HG03175 (cell line): ENCODE data around the gene HOXB5.

Experiments
- ATAC-seq: cut with Tn5 transposase; IDR thresholded peaks from one replicate; pipeline ENCODE4 v1.9.1; 2021; ENCODE audit warnings: mild to moderate bottlenecking, moderate library complexity; ENCODE audit not compliant: unreplicated experiment

The HOXB5 gene

DNA sequence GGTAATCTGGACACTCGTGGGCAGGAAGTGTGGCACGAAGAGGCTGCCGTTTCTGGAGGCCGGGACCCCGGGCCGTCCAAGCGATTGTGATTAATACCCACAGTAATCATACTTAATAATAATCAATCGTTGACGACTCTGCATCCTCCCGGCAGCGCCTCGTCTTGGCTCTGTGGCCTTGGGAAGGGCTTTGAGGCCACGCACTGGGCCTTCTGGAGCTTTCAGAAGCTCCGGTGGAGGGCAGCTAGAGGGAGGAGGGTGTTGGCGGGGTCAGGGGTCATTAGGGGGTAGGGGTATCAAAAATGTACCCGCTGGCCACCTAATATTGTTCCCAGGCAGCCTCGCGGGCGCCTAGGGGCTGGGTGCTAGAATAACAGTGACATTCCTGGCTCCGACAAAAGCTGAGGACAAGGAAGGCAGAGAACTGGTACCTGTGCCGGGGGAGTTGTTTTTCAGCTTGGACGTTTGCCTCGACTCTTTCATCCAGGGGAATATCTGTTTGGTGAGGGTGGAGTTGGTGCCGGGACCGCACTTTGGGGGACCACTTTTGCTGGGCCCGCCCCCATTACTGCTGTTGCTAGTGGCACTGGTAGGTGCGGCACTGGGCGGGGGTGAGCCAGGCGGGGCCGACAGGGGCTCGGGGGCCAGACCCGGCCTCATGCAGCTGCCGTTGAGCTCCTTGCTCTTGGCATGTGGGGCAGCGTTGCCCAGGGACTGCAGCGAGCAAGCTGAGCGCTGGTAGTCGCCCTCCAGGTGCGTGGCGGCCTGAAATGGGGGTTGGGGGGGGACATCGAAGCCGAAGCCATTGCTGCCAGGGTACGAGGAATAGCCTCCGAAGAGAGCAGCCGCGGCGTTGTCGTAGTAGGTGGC lies 41.7 kb downstream of the HOXB5 start:
- ATAC-seq: no peak

DNA sequence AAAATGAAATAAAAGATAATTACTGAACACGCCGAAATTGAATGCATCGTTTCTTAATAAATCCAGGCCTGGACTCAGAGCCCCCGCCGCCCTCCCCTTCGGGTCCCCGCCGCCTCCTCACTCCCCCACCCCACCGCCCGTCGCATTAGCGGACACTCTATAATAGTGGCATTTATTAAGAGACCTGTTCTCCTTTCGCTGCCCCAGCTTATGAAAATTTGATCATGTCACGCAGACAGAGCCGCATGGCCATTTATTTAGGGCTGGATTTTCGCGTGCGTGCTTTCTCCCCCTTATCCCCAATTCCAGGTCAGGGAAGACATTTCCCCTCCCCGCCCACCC lies 42.4 kb downstream of the HOXB5 start:
- no peak for ATAC-seq

DNA sequence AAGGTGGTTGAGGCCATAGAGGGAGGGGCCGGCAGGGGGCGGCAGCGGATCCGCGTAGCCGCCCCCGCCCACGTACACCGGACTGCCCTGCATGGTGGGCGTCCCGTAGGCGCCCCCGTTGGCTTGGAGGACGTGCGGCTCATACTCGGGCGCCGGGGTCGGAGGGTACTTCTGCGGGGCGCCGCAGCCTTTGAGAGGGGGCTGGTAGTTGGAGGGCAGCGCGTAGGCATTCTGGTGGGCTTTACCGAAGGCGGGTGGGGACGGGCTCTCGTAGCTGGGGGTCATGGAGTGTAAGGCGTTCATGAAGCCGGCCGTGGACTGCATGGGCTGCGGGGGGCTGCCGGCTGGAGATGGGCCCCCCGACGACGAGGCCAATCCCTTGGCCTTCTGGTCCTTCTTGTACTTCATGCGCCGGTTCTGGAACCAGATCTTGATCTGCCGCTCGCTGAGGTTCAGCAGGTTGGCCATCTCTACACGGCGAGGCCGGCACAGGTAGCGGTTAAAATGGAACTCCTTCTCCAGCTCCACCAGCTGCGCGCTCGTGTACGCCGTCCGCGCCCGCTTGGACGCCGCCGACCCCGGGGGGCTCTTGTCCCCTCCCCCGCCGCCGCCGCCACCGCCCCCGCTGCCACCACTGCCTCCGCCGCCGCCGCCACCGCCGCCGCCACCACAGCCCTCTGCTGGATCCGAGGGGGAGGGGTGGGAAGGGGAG lies 42.9 kb downstream of the HOXB5 start:
- ATAC-seq: no peak

DNA sequence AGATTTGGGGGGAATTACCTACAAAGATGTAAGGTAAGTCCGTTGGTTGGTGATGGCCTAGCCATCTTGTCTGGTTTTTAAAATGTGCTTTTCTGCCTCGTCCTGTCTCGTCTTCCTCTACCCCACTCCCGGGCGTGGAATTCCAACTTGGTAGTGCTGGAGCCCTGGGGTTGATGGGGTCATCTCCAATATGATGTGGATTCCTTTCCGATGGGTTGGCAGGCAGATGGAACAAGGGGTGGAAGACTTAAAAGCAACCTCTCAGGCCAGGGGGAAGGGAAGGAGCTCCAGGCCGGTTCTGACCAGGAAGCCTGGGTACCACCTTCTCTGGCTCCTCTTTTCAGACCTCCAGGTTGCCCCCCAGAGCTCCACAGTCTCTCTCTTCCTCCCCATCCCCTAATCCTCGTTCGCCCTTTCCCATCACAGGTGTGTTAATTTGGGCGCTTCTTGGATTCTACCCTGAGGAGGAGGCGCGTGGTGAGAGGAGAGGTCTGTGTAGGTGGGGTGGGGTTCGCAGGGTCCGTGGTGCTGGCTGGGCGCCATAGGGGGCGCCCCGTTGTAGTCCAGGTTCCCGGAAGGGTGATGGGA lies 43.6 kb downstream of the HOXB5 start:
- ATAC-seq: no peak

DNA sequence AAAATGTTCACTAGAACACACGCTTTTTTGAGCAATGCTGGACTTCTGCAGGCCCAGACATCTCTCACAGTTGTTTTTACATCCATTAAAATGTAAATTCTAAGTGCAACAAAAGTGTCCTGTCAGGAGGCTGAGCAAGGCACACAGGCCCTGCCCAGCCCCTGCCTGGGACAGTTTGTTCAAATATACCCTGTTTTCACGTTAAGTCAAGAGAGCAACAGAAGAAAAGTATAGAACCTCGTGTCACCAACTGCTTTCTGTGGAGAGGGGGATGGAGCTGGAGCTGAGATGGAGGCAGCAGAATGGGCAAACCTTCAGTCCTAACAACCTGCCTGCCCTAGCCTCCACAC lies 44.3 kb downstream of the HOXB5 start:
- ATAC-seq: no peak

DNA sequence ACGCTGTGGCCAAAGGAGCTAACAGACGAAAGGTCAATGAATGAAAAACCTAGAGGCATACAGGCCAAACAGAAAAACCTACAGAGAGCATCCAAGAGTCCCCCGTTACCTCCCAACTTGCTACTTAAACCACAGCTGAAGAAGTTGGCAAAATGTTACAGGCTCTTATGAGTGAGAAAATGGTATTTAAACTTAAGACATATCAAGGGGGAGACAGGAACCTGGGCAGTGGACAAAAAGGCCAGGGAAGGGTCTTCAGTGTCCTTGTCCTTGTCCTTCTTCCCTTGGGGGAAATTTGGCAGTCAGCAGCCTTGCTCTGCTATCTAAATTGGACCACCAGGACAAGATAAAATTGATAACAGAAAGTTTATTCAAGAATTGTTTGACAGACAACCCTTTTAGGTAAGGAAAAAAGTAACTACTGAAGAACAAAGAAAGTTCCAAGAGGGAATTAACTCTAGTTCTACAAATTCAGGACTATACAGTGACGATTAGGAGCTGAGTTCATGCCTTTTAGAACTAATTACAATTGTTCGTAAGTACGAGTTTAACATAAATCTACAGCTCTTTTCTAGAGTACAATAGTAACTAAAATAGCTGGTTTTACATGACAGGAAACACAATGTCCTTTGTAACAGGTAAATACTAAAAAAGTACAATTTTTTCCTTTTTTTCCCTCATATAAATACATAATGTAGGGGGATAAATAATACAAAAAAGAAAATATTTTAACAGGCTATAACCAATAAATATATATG lies 44.9 kb downstream of the HOXB5 start:
- ATAC-seq: no peak

DNA sequence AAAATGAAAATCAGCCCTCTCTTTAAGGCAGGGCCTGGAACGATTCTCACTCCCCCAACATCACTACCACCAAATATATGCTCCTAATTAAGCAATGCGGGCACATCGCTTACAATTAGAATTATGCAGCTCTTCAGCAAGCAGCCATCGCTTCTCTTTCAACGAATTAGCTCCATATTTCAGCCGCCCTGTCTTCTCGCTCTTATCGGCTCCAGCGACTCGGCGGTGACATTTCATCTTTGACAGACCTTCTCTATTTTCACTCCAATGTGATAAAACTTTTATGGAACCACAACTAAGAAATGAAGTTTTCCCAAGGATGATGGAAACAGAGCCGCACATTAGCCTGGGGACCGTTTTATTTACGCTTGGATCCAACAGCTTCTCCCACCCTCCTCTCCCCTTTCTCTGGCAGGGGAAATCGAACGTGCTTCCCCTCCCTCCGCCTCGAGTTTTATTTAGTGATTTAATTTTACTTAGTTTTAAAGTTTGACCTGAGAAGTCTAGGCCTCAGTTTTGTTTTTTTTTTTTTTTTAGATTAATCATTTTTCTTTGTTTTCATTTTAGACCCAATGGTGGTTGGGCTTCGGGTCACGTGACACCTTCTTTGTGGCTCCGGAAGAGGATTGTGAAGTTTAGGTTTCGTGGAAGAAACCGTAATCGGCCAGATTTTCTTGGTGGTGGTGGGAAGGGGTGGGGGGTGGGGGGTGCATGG lies 45.6 kb downstream of the HOXB5 start:
- ATAC-seq: no peak

DNA sequence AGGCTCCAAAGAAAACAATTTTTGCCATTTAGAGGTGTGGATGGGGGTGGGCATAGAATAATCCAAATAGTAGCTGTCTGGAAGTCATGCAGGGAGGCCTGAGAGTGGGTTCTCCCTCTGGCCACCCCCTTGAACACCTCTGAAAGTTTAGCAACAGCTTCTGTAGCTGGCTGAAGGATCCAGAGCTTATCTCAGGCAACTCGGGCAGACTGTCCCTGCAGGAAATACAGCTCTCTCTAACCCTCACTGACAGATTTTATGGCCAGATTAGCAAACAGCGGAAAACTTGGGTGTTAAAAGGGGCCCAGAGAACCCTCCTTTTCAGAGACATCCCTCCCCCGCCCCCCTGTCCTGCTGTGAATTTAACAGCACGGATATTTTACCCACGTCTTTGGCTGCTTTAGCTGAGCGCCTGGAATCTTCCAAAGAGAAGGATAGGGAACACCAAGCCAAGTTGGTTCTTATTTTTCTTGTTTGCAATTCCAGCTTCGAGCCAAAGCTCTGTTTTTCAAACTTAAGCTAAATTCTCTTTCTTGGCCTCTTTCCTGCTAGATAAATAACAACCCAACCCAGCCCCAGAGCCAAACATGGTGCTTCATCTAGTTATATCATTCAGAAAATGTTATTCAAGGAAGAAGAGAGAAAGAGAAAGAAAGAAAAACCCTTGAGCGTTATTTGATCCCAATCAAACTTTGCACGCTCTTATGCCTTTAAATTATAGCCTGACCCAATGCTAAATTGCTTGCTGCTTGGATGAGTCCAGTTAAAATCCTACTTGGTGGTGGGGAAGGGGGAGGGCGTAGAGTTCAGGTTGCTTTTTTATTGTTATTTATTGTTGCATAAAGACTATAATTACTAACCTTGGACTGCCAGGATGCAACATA lies 46.4 kb downstream of the HOXB5 start:
- no peak for ATAC-seq

DNA sequence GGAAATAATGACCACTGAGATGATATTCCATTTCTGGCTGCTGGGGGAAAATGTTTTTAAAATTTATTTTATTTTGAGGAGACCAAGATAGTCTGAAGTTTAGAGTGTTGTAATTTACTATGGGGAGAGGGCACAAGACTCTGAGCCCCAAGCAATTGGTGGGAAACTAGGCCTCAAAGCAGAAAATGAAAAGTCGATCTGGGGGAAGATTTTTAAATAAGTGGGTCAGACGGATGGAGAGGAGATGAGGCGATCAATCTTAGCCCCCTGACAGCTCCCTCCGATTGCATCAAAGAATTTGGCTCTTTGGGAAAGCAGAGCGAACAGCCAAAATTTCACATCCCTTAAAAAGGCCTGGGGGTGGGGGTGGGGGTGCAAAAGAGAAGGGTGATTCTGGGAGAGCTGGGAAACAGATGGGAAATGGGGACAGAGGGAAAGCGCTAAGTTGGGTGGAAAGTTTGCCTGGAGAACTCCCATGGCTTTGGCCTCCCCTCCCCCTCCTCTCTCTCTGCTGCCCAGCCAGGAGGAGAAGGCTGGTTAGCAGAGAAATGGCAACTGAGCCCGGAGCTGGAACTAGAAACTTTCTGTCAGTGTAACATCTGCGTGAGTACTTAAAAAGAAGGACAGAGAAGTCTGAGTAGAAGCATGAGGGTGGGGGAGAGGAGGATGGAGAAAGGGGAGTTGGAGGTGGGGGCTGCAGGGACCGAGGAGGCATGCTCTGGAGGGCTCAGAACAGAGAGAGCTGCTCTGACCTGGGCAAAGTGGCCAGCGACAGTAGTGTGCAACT lies 47.2 kb downstream of the HOXB5 start:
- ATAC-seq: no peak

DNA sequence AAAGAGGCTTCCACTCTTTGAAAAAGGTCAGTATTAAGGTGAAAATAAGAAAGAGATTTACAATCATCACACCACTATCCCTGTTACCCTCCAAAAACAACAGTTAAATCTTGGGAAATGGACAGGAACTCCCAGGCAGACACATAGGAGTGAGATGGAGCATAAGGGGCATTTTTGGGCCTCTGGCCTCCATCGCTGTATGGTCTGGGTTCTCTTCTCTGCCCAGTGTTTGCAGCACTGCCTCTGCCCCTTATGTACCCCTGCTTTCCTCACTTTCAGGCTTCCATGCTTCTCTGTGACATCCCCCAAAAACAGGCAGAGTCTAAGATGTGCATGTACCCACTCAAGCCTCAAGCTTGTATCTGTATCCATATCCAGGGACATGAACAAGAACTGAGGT lies 48.0 kb downstream of the HOXB5 start:
- no peak for ATAC-seq

DNA sequence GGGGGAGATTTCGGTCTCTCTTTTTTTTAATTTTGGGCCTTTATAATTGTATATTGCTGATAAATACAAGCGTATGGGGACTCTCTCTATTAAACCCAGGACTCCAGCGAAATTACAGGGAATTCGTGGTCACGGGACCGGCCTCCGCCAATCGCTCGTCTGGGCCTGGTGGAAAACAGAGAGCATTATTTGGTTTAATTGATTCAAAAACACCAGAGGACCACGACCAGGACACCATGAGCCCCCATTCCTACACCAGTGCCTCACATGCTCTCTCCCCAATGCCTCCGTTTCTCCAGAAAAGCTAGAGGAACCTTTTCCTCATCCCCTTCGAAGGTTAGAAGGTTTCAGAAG lies 48.6 kb downstream of the HOXB5 start, which contains the start of gene HOXB2:
Gene HOXB2 (minus strand): TSS at position 88 of the 354 bp plus-strand sequence. CDS start 198 bp downstream, outside the sequence.
- no peak for ATAC-seq

DNA sequence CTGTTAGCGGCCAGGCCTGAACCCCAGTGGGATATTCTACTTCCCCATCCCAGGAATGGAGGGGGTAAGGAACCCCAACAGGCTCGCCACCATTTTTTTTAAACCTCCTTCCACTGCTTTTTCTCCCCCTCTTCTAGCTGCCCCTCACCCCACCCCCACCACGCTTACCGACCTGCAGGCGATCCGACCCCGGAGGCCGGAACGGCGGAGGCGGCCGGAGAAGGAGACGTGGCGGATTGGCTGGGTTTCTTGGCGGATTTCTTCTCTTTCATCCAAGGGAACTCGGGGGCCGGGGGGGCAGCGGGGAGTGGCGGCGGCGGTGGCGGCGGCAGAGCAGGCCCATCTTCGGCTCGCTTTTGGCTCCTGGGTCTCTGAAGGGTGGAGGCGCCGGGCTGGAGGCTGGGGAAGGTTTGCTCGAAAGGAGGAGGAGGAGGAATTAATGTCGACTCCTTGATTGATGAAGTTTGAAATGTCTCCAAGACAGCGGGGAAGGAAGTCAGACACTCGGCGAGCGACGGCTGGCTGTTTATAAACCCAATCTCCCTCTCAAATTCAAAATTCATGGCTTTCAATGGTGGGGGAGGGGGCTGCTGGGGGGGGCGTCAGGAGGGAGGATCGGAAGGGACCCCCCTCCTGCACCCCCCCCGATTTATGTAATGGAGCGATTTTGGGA lies 49.1 kb downstream of the HOXB5 start:
- ATAC-seq: no peak

DNA sequence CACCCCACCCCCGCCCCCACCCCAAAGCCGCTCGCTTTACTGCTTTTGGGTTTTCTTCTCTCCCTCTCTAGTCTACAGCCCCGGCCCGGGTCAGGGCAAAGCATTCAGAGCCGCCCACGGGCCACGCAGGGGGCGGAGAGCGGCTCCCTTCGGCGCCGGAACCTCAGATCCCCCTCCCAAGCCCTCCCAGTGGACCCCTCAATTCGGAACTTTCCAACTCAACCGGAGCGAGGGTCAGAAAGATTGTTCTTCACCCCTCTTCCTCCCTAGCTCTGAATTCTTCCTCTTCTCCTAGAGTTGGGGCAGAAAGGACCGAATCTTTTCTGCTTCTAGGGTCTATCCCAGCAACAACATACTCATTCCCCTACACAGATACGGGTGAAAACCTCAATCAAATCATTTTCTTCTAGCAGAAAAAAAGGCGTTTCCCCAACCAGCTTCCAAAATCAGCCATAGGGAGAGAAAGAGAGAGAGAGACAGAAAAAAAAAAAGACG lies 49.7 kb downstream of the HOXB5 start:
- peak; percentile 5 for ATAC-seq

DNA sequence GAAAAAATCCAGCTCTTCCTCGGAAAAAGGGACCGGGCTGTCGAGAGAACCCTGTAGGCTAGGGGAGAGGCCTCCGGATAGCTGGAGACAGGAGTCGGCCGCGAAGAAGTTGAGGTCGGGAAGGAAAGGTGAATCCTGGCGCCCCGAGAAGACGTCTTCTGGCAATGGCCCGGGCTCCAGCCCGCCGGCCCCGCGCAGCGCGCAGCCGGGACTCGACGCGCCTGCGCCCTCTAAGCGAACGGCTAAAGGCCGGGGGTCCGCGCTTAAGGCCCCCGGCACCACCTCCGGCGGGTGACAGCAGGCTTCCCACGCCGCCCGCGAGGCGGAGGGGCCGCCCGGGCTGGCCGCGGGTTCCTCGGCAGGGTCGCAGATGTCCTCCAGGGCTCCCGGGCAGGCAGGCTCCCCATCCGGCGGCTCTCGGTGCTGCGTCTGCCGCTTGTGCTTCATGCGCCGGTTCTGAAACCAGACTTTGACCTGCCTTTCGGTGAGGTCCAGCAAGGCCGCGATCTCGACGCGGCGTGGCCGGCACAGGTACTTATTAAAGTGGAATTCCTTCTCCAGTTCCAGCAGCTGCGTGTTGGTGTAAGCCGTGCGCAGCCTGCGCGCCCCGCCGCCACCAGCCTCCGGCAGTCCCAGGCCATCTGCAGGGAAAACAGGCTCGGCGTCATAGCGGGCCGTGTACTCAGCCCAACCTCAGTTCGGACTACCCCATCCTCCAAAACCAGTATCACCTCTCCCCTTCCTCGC lies 50.3 kb downstream of the HOXB5 start:
- peak; percentile 52 for ATAC-seq

DNA sequence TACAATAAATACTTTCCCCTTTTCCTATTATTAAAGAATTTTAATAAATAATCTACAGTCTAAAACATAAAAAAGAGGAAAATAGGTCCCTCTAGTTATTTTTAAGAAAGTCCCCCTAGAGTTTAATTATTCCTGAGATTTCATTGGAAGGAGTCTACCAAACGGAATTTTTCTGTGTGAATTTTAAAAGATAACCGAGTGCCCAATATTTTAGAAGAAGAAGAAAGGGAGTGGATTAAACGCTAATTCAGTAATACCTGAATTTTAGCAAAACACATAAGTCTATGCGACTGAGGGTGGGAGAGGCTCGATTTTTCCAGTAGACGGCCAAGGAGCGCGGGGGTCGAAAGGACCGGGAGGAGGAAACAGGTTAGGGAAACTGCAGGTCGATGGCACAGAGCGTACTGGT lies 50.9 kb downstream of the HOXB5 start:
- no peak for ATAC-seq

DNA sequence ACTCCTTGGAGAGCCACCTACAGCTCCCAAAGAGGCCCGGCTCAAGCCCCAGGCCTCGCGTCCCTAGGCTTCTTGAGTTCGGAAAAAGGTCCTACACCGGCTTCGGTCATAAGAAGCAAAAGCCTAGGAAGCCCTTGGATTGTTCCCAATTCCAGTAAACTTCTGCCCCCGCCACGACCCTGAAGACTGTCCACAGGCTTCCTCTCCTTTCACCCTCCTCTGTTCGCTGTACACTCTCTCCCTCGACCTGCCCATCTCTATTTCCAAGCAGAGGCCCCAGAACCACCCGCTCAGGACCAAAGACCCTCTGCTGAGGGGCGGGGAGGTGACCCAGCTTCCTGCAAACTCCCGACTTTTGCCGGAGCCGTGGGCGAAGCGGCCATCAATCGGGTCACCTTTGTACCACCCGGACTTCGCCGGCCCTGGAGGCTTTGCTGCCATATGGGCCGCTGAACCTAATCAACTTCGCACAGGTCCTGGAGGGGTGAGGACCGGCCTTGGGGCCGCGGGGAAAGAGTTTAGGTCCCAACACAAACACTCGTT lies 51.4 kb downstream of the HOXB5 start:
- ATAC-seq: no peak

DNA sequence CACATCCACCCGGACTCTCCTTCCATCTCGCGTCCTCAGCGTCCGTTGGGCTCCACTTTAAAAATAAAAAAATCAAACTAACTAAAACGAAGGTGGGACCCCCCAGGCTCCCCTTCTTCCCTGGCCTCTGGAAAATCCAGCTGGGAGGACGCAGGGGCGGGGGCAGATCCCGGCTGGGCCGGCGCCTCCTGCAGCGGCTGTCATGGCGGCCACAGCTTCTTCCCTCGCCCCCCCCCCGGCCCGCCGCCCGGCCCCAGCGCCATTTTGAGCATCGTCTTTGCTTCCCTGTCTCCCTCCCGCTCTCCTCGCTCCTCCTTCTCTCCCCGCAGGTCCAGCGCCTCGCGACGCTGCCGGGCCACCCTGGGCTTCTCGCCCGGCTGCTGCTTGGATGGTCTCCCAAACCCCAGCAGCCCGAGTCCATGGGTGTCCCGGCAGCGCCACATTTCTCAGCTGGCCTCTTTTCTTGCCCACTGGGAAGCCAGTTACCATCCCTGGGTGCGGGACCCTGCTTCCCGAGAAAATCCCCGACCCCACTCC lies 51.9 kb downstream of the HOXB5 start:
- no peak for ATAC-seq
